SK-N-SH treated with all-trans-retinoic acid at 6 μM for 48 hours (cell line): ENCODE results near the gene IGSF9.

Experiments
- ATAC-seq: fragments of 200-7000 bp; cut with Tn5 transposase; 3 replicates; pipeline ENCODE4 v1.9.1; 2020; ENCODE audit warnings: mild to moderate bottlenecking, moderate library complexity
- ARNTL ChIP-seq: fragments of 450-650 bp; formaldehyde crosslinking; IDR thresholded peaks from 2 replicates; pipeline ENCODE4 v1.5.0; 2020; ENCODE audit warnings: low read depth, mild to moderate bottlenecking, moderate library complexity, borderline replicate concordance
- BACH2 ChIP-seq: fragments of 250-450 bp; sonication (Bioruptor Pico); IDR thresholded peaks from 2 replicates; pipeline ENCODE4 v1.9.0; 2021; ENCODE audit warnings: mild to moderate bottlenecking, borderline replicate concordance
- CREB5 ChIP-seq: fragments of 250-450 bp; sonication (Bioruptor Pico); IDR thresholded peaks from 2 replicates; pipeline ENCODE4 v1.5.1; 2020; ENCODE audit warnings: low read depth, mild to moderate bottlenecking, moderate library complexity
- CSDC2 ChIP-seq: fragments of 250-450 bp; sonication (Bioruptor Pico); IDR thresholded peaks from 2 replicates; pipeline ENCODE4 v1.5.0; 2020; ENCODE audit warnings: mild to moderate bottlenecking, moderate library complexity
- CSRNP3 ChIP-seq: fragments of 250-450 bp; sonication (Bioruptor Pico); IDR thresholded peaks from 2 replicates; pipeline ENCODE4 v1.5.1; 2021; ENCODE audit warnings: mild to moderate bottlenecking, moderate library complexity
- ESRRG ChIP-seq: fragments of 250-450 bp; sonication (Bioruptor Pico); IDR thresholded peaks from 2 replicates; pipeline ENCODE4 v1.6.1; 2021; ENCODE audit warnings: mild to moderate bottlenecking
- ISL1 ChIP-seq: fragments of 250-450 bp; sonication (Bioruptor Pico); IDR thresholded peaks from 2 replicates; pipeline ENCODE4 v2.1.2; 2022; ENCODE audit warnings: mild to moderate bottlenecking, moderate library complexity
- OSR1 ChIP-seq: fragments of 250-450 bp; sonication (Bioruptor Pico); IDR thresholded peaks from 2 replicates; pipeline ENCODE4 v1.8.0; 2022; ENCODE audit warnings: moderate library complexity, mild to moderate bottlenecking, inconsistent platforms
- POU6F1 ChIP-seq: fragments of 250-450 bp; sonication (Bioruptor Pico); IDR thresholded peaks from 2 replicates; pipeline ENCODE4 v1.8.0; 2021; ENCODE audit warnings: low read depth, mild to moderate bottlenecking, moderate library complexity, borderline replicate concordance
- PPARA ChIP-seq: fragments of 250-450 bp; sonication (Bioruptor Pico); IDR thresholded peaks from 2 replicates; pipeline ENCODE4 v1.5.0; 2020; ENCODE audit warnings: mild to moderate bottlenecking, borderline replicate concordance
- RARB ChIP-seq: fragments of 250-450 bp; sonication (Bioruptor Pico); IDR thresholded peaks from 2 replicates; pipeline ENCODE4 v1.8.0; 2021; ENCODE audit warnings: mild to moderate bottlenecking, moderate library complexity
- SNAI2 ChIP-seq: fragments of 250-450 bp; sonication (Bioruptor Pico); IDR thresholded peaks from 2 replicates; pipeline ENCODE4 v1.5.0; 2020; ENCODE audit warnings: mild to moderate bottlenecking, moderate library complexity
- TCF4 ChIP-seq: fragments of 250-450 bp; sonication (Bioruptor Pico); IDR thresholded peaks from 2 replicates; pipeline ENCODE4 v1.8.0; 2021; ENCODE audit warnings: mild to moderate bottlenecking, moderate library complexity, borderline replicate concordance
- TOX ChIP-seq: fragments of 250-450 bp; sonication (Bioruptor Pico); IDR thresholded peaks from 2 replicates; pipeline ENCODE4 v1.8.0; 2021; ENCODE audit warnings: mild to moderate bottlenecking, moderate library complexity, borderline replicate concordance
- TSHZ2 ChIP-seq: fragments of 250-450 bp; sonication (Bioruptor Pico); IDR thresholded peaks from 2 replicates; pipeline ENCODE4 v1.5.0; 2020; ENCODE audit warnings: mild to moderate bottlenecking, moderate library complexity
- ZC3H10 ChIP-seq: fragments of 250-450 bp; sonication (Bioruptor Pico); IDR thresholded peaks from 2 replicates; pipeline ENCODE4 v1.5.1; 2021; ENCODE audit warnings: mild to moderate bottlenecking, moderate library complexity
- ZFP30 ChIP-seq: fragments of 450-650 bp; formaldehyde crosslinking; IDR thresholded peaks from 2 replicates; pipeline ENCODE4 v1.5.0; 2022; ENCODE audit warnings: mild to moderate bottlenecking, moderate library complexity
- ZNF565 ChIP-seq: fragments of 450-650 bp; formaldehyde crosslinking; conservative IDR thresholded peaks from 2 replicates; pipeline ENCODE4 v1.5.0; 2020; ENCODE audit warnings: low read depth, mild to moderate bottlenecking, moderate library complexity
- ZNF70 ChIP-seq: fragments of 450-650 bp; formaldehyde crosslinking; IDR thresholded peaks from 2 replicates; pipeline ENCODE4 v1.5.0; 2020; ENCODE audit warnings: mild to moderate bottlenecking, moderate library complexity
- ZNF8 ChIP-seq: fragments of 450-650 bp; formaldehyde crosslinking; IDR thresholded peaks from 2 replicates; pipeline ENCODE4 v1.5.0; 2020; ENCODE audit warnings: mild to moderate bottlenecking, moderate library complexity

The IGSF9 gene

GRCh38 chr1:159943278-159943640, 2.2 kb downstream of the IGSF9 start:
- ATAC-seq: no peak
- TF ChIP-seq CREB5 (CRISPR knock-in tag): no peak
- TF ChIP-seq ZFP30 (CRISPR knock-in tag): no peak

- TF ChIP-seq CSDC2 (CRISPR knock-in tag): no peak
- no peak for TF ChIP-seq ZNF565
- TF ChIP-seq ESRRG (CRISPR knock-in tag): no peak
- no peak for TF ChIP-seq BACH2 (CRISPR knock-in tag)
- TF ChIP-seq ZNF70: no peak
- no peak for TF ChIP-seq TSHZ2
- TF ChIP-seq ZC3H10 (CRISPR knock-in tag): no peak
- no peak for ATAC-seq
Observed at GRCh38 chr1:159942632-159943277, 2.7 kb downstream of the IGSF9 start.

- TF ChIP-seq ZNF70 (no peak), RARB (CRISPR knock-in tag) (no peak), ISL1 (no peak)
Observed at GRCh38 chr1:159941591-159942560, 3.5 kb downstream of the IGSF9 start.

GRCh38 chr1:159941141-159941540, 4.3 kb downstream of the IGSF9 start:
- no peak for TF ChIP-seq CSRNP3 (CRISPR knock-in tag)
- TF ChIP-seq ARNTL (CRISPR knock-in tag): no peak
- TF ChIP-seq SNAI2 (CRISPR knock-in tag): no peak
- no peak for TF ChIP-seq ESRRG (CRISPR knock-in tag)
- TF ChIP-seq POU6F1: no peak
- no peak for TF ChIP-seq BACH2 (CRISPR knock-in tag)
- no peak for TF ChIP-seq OSR1
- no peak for TF ChIP-seq TOX (CRISPR knock-in tag)
- no peak for TF ChIP-seq ZNF8 (CRISPR knock-in tag)
- no peak for TF ChIP-seq ZNF565
- no peak for TF ChIP-seq TSHZ2
- no peak for TF ChIP-seq CREB5 (CRISPR knock-in tag)
- TF ChIP-seq ZNF70: no peak
- TF ChIP-seq TCF4 (CRISPR knock-in tag): no peak
- no peak for TF ChIP-seq ZC3H10 (CRISPR knock-in tag)
- TF ChIP-seq ZFP30 (CRISPR knock-in tag): no peak
- no peak for TF ChIP-seq RARB (CRISPR knock-in tag)
- no peak for TF ChIP-seq PPARA (CRISPR knock-in tag)

More at GRCh38 chr1:159941591-159942560, 3.5 kb downstream of the IGSF9 start:
- no peak for ATAC-seq

More at GRCh38 chr1:159941141-159941540, 4.3 kb downstream of the IGSF9 start:
- no peak for ATAC-seq
